T-cell (primary cell): Measurements from ENCODE around the gene NAPSA. TPM values are rescaled to one million over a fixed set of nuclear protein-coding genes. Genes with fewer than 3 reads are reported as not detected.

Experiments used
- ATAC-seq, 4 experiments: fragments of 200-7000 bp in 3 of 4; fragments of 150-1000 bp in 1 of 4; cut with Tn5 transposase; replicated peaks in 1 of 4; 1 replicate in 3 of 4; 2 replicates in 1 of 4; pipeline ENCODE4 v1.10.0; 2021; ENCODE audit warnings: moderate library complexity in 3 of 4, mild to moderate bottlenecking in 2 of 4, moderate number of reproducible peaks in 1 of 4
- CTCF ChIA-PET, 2 donors: fragments of 300-600 bp; sonication (Branson Sonifier 250); formaldehyde crosslinking; loops; one replicate each; lab custom pipeline; 2022; ENCODE audit warnings: antibody characterized with exemption in 2 of 2; lab: Charles Lee
- POLR2A ChIA-PET, 2 donors: fragments of 300-600 bp; sonication (Branson Sonifier 250); formaldehyde crosslinking; loops; one replicate each; lab custom pipeline; 2022; ENCODE audit warnings: antibody characterized with exemption in 2 of 2; lab: Charles Lee
- DNase-seq, 35 experiments: peaks; one replicate each; pipeline versions ENCODE4 v3.0.0 to v3.0.0-alpha.2; 2013 to 2023
- H3K27ac ChIP-seq: one replicate; pipeline ENCODE4 v1.5.1; 2013; ENCODE audit warnings: low read length
- H3K27me3 ChIP-seq, 2 experiments: replicated peaks in 1 of 2; 1 replicate in 1 of 2; 2 replicates in 1 of 2; pipeline versions ENCODE4 v1.6.1 to v1.7.0; 2013; ENCODE audit warnings: low read length in 1 of 2, mixed read lengths in 1 of 2; ENCODE audit not compliant: control insufficient read depth in 2 of 2, insufficient read depth in 2 of 2; ENCODE audit errors: extremely low read depth in 1 of 2
- H3K36me3 ChIP-seq, 2 donors: 1 replicate in 1 of 2; 2 replicates in 1 of 2; pipeline versions ENCODE4 v1.6.1 to v1.7.0; 2013; ENCODE audit warnings: low read length in 1 of 2; ENCODE audit not compliant: control insufficient read depth in 2 of 2, insufficient read depth in 1 of 2; ENCODE audit errors: extremely low read depth in 1 of 2
- H3K4me1 ChIP-seq, 2 experiments: 1 replicate in 1 of 2; 2 replicates in 1 of 2; pipeline versions ENCODE4 v1.6.1 to v1.7.0; 2013; ENCODE audit warnings: low read length in 2 of 2, mixed read lengths in 1 of 2; ENCODE audit not compliant: insufficient read depth in 2 of 2, control insufficient read depth in 1 of 2; ENCODE audit errors: extremely low read depth in 1 of 2
- H3K4me3 ChIP-seq, 2 donors: 1 replicate in 1 of 2; 2 replicates in 1 of 2; pipeline versions ENCODE4 v1.5.1 to v1.7.0; 2013; ENCODE audit warnings: mild to moderate bottlenecking in 2 of 2, low read length in 1 of 2, moderate library complexity in 1 of 2; ENCODE audit not compliant: control insufficient read depth in 1 of 2; ENCODE audit errors: extremely low read depth in 1 of 2
- H3K9me3 ChIP-seq: 2 replicates; pipeline ENCODE4 v1.7.0; 2013
- H3K27ac Mint-ChIP-seq, 2 donors: one replicate each; pipeline ENCODE4 v1.8.0; 2020 to 2021; ENCODE audit warnings: mild to moderate bottlenecking in 2 of 2, mixed read lengths in 2 of 2
- H3K27me3 Mint-ChIP-seq, 2 donors: one replicate each; pipeline ENCODE4 v1.8.0; 2021 to 2022; ENCODE audit warnings: mixed read lengths in 2 of 2
- H3K36me3 Mint-ChIP-seq: one replicate; pipeline ENCODE4 v1.8.0; 2021; ENCODE audit warnings: mixed read lengths
- H3K4me1 Mint-ChIP-seq, 3 donors: one replicate each; pipeline ENCODE4 v1.8.0; 2020 to 2022; ENCODE audit warnings: mixed read lengths in 3 of 3, mild to moderate bottlenecking in 1 of 3
- H3K4me3 Mint-ChIP-seq, 3 donors: one replicate each; pipeline ENCODE4 v1.8.0; 2020 to 2022; ENCODE audit warnings: mild to moderate bottlenecking in 3 of 3, mixed read lengths in 3 of 3, moderate library complexity in 3 of 3
- H3K9me3 Mint-ChIP-seq, 3 donors: one replicate each; pipeline ENCODE4 v1.8.0; 2020 to 2022; ENCODE audit warnings: mixed read lengths in 3 of 3
- WGBS: methylation state at CpG from one replicate; pipeline ENCODE4 v1.1.5; 2013; ENCODE audit warnings: missing lambda C conversion rate; ENCODE audit not compliant: insufficient coverage; 5-methylcytosine and 5-hydroxymethylcytosine counted together
- total RNA-seq, 35 experiments: library from RNA in 6 of 35; stranded (reverse) in 6 of 35; fragments of 120-200 nt in 1 of 35; gene quantifications; one replicate each; pipeline versions ENCODE4 v1.2.1 to v1.2.4 and lab custom pipeline; 2013 to 2026

Gene NAPSA
- total RNA-seq, 5 donors from 2014 or later (not counting 1 experiment from before 2014, with no cell fraction given) = 2.6 to 7.1 (median 3.0) TPM

GRCh38 chr19:50333235-50333736 is 32.2 kb downstream of the NAPSA start:
- Mint-ChIP-seq H3K27ac (peak overlapping the region; percentile 91 to 93), H3K9me3 (peaks cover 3 to 10% (median 5%) of the 10 kb centered on the region in 3 donors), H3K27me3 (peaks cover 49 to 59% of the 10 kb centered on the region in 2 donors), H3K36me3 (peaks cover 4% of the 10 kb centered on the region), H3K4me1 (peaks cover 38 to 55% (median 46%) of the 10 kb centered on the region in 3 donors), H3K4me3 (peak overlapping the region; percentile 83 to 86 (median 84))
- peak overlapping the region; percentile 52 for H3K27ac ChIP-seq
- DNase-seq (peak; percentile 73 to 93 (median 86)), ATAC-seq (peak; percentile 67 to 81 (median 74))
- peaks cover 0 to 76% of the 10 kb centered on the region in 2 experiments for H3K27me3 ChIP-seq
- ChIA-PET POLR2A (no interaction called here), CTCF (interaction anchor here in 1 of 2 donors (0.6 to 1.6 kb wide), 4 partner anchors 24 to 392 kb away, joined by 3 to 9 read pairs (median 4); no protein-coding TSS in a partner anchor)
- no peaks in the 10 kb centered on the region for H3K36me3 ChIP-seq
- peaks cover 3 to 56% of the 10 kb centered on the region in 2 experiments for H3K4me1 ChIP-seq
- peak overlapping the region; percentile 52 to 53 for H3K4me3 ChIP-seq
- WGBS = under 1% methylated on average over 23 of the region's 34 CpGs
- no peaks in the 10 kb centered on the region for H3K9me3 ChIP-seq

- POLR2A ChIA-PET = no interaction called here
- Mint-ChIP-seq H3K9me3 (peaks cover 3 to 10% (median 5%) of the 10 kb centered on the region in 3 donors), H3K4me3 (peak overlapping the region; percentile 43 to 84 (median 60)), H3K27ac (peak overlapping the region in 1 of 2 donors; percentile 70), H3K4me1 (peaks cover 43 to 60% (median 50%) of the 10 kb centered on the region in 3 donors), H3K36me3 (peaks cover 4% of the 10 kb centered on the region), H3K27me3 (peaks cover 53 to 63% of the 10 kb centered on the region in 2 donors)
- H3K27ac ChIP-seq = no peak overlapping the region
- DNase-seq (no peak), ATAC-seq (no peak)
- H3K36me3 ChIP-seq = no peaks in the 10 kb centered on the region
- H3K9me3 ChIP-seq = no peaks in the 10 kb centered on the region
- H3K4me1 ChIP-seq = peaks cover 3 to 62% of the 10 kb centered on the region in 2 experiments
- H3K27me3 ChIP-seq = peaks cover 2 to 82% of the 10 kb centered on the region in 2 experiments
- WGBS = 23% methylated on average over 8 of the region's 20 CpGs
- CTCF ChIA-PET = interaction anchor here in 1 of 2 donors (1.6 kb wide), 1 partner anchor 393 kb away, joined by 9 read pairs; no protein-coding TSS in a partner anchor
- H3K4me3 ChIP-seq = peak overlapping the region in 1 of 2 donors; percentile 52
Observed at GRCh38 chr19:50332244-50333038, 33.0 kb downstream of the NAPSA start.

GRCh38 chr19:50331994-50332243 is 33.5 kb downstream of the NAPSA start:
- no peaks in the 10 kb centered on the region for H3K36me3 ChIP-seq
- ChIA-PET POLR2A (no interaction called here), CTCF (no interaction called here)
- Mint-ChIP-seq H3K27me3 (peaks cover 58 to 64% of the 10 kb centered on the region in 2 donors), H3K36me3 (peaks cover 4% of the 10 kb centered on the region), H3K27ac (peak overlapping the region in 1 of 2 donors; percentile 41), H3K9me3 (peaks cover 3 to 10% (median 5%) of the 10 kb centered on the region in 3 donors), H3K4me3 (peak overlapping the region in 2 of 3 donors; percentile 60 to 84), H3K4me1 (peaks cover 48 to 65% (median 55%) of the 10 kb centered on the region in 3 donors)
- peaks cover 3 to 67% of the 10 kb centered on the region in 2 experiments for H3K4me1 ChIP-seq
- H3K27me3 ChIP-seq = peaks cover 6 to 82% of the 10 kb centered on the region in 2 experiments
- H3K27ac ChIP-seq = no peak overlapping the region
- DNase-seq (no peak), ATAC-seq (no peak)
- no peaks in the 10 kb centered on the region for H3K9me3 ChIP-seq
- H3K4me3 ChIP-seq = no peak overlapping the region
- WGBS = no CpG with 5 or more reads among the region's 2 CpGs

GRCh38 chr19:50331221-50331993 is 34.0 kb downstream of the NAPSA start:
- WGBS = 23% methylated on average over 5 of the region's 10 CpGs
- Mint-ChIP-seq H3K27ac (peak overlapping the region in 1 of 2 donors; percentile 43), H3K4me1 (peaks cover 54 to 70% (median 60%) of the 10 kb centered on the region in 3 donors), H3K27me3 (peaks cover 63 to 68% of the 10 kb centered on the region in 2 donors), H3K4me3 (peak overlapping the region; percentile 0 to 84 (median 60)), H3K36me3 (peaks cover 4% of the 10 kb centered on the region), H3K9me3 (peaks cover 3 to 10% (median 5%) of the 10 kb centered on the region in 3 donors)
- Histone ChIP-seq H3K4me1 (peaks cover 3 to 72% of the 10 kb centered on the region in 2 experiments), H3K27ac (no peak overlapping the region), H3K9me3 (no peaks in the 10 kb centered on the region), H3K4me3 (peak overlapping the region; percentile 24 to 55), H3K27me3 (peaks cover 7 to 82% of the 10 kb centered on the region in 2 experiments), H3K36me3 (no peaks in the 10 kb centered on the region)
- ChIA-PET POLR2A (no interaction called here), CTCF (no interaction called here)
- DNase-seq (no peak), ATAC-seq (no peak)

GRCh38 chr19:50330365-50331078 is 34.9 kb downstream of the NAPSA start:
- Mint-ChIP-seq H3K27ac (peak overlapping the region in 1 of 2 donors; percentile 73), H3K27me3 (peaks cover 60 to 65% of the 10 kb centered on the region in 2 donors), H3K4me1 (peaks cover 54 to 75% (median 61%) of the 10 kb centered on the region in 3 donors), H3K4me3 (peak overlapping the region; percentile 61 to 84 (median 69)), H3K36me3 (peaks cover 4% of the 10 kb centered on the region), H3K9me3 (peaks cover 3 to 10% (median 5%) of the 10 kb centered on the region in 3 donors)
- Histone ChIP-seq H3K36me3 (no peaks in the 10 kb centered on the region), H3K4me3 (peak overlapping the region; percentile 24 to 55), H3K4me1 (peaks cover 3 to 81% of the 10 kb centered on the region in 2 experiments), H3K27me3 (peaks cover 8 to 88% of the 10 kb centered on the region in 2 experiments), H3K9me3 (no peaks in the 10 kb centered on the region), H3K27ac (no peak overlapping the region)
- POLR2A ChIA-PET = no interaction called here
- peak; percentile 43 to 54 (median 50) for ATAC-seq
- WGBS = 6% methylated on average over 43 of the region's 48 CpGs
- CTCF ChIA-PET = no interaction called here
- peak; percentile 41 to 87 (median 73) for DNase-seq
